T-helper 17 cell (primary cell): ENCODE data around the gene ZNF445. TPM values are rescaled to one million over a fixed set of nuclear protein-coding genes. Genes with fewer than 3 reads are reported as not detected.
"Not testable (repeated sequence)": the region's sequence is repeated elsewhere in the genome, so short reads cannot be mapped to it uniquely, and the experiment has no call there.

Source experiments
- ATAC-seq: fragments of 150-1000 bp; cut with Tn5 transposase; 2 replicates; pipeline ENCODE4 v1.10.0; 2021; ENCODE audit warnings: mild to moderate bottlenecking, moderate library complexity
- DNase-seq, 3 donors: peaks; one replicate each; pipeline versions ENCODE4 v3.0.0 to v3.0.0-alpha.2; 2020 to 2021
- H3K9me3 ChIP-seq: one replicate; pipeline ENCODE4 v1.7.0; 2013; ENCODE audit warnings: low read length, mild to moderate bottlenecking; ENCODE audit not compliant: control insufficient read depth, poor library complexity, severe bottlenecking
- H3K27ac Mint-ChIP-seq: one replicate; pipeline ENCODE4 v1.8.0; 2022; ENCODE audit warnings: mild to moderate bottlenecking, moderate library complexity, mixed read lengths
- H3K27me3 Mint-ChIP-seq: one replicate; pipeline ENCODE4 v1.8.0; 2022; ENCODE audit warnings: mixed read lengths
- H3K36me3 Mint-ChIP-seq: one replicate; pipeline ENCODE4 v1.8.0; 2022; ENCODE audit warnings: low read depth, mixed read lengths
- H3K4me1 Mint-ChIP-seq: one replicate; pipeline ENCODE4 v1.8.0; 2022; ENCODE audit warnings: mild to moderate bottlenecking, mixed read lengths
- H3K4me3 Mint-ChIP-seq: one replicate; pipeline ENCODE4 v1.8.0; 2022; ENCODE audit warnings: mild to moderate bottlenecking, moderate library complexity, mixed read lengths
- total RNA-seq, 4 donors: library from RNA in 2 of 4; stranded (reverse) in 2 of 4; gene quantifications; one replicate each; pipeline ENCODE4 v1.2.3 and lab custom pipeline; 2022 to 2026

ZNF445 gene
- total RNA-seq, 2 donors from 2014 or later, result 9.7 to 10.6 TPM

DNA sequence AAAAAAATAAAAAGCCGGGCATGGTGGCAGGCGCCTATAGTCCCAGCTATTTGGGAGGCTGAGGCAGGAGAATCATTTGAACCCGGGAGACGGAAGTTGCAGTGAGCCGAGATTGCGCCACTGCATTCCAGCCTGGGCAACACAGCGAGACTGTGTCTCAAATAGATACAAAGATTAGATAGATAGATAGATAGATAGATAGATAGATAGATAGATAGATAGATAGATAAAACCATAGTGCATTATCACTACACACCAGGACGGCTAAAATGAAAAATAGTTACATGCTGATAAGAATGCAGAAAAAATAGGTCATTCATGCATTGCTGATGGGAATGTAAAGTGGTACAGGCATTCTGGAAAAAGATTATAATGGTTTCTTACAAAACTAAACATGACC lies 79.2 kb downstream of the ZNF445 start:
- H3K4me1 Mint-ChIP-seq, ATAC-seq, H3K27me3 Mint-ChIP-seq, H3K36me3 Mint-ChIP-seq, H3K27ac Mint-ChIP-seq, H3K4me3 Mint-ChIP-seq, H3K9me3 ChIP-seq, DNase-seq: not testable (repeated sequence)

DNA sequence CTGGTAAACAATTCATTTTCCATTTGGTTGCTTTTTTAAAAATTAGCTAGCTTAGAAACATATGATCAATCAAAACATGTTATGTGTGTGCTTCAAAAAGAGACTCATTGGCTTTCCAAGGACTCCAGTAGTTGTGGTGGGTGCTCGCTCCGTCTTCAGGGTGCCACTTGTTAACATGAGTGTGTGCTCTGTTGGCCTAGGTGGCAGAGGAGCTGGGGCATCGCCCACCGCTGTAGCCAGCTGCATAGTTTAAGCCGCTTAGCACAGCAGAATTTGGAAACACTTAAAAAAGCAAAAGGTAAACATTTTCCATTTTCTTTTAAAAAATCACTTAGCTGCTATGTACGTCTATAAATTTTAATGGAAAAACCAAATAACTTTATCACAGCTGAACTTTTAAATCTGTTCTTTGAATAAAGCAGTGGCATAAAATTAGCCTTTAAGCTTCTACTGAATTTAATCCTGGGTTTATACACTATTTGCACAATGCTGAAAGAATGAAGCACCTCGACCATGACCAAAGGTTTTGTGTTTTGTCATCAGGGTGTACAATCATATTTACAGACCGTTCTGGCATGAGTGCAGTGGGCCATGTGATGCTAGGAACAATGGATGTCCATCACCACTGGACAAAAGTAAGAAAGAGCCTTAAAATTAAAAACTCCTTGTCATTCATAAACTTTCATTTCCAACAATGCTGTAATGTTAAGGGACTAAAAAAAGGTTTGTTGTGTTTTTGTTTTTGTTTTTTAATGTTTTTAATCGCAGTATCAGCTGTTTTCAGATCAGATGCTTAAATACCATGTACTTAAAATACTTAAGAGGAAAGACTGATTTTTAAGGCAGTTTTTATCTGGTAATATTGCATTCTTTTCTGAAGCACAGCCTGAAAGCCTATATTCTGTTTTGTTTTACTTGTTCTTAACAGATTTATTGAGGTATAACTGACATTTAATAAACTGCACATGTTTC lies 81.0 kb downstream of the ZNF445 start:
- no peaks in the 10 kb centered on the region for H3K27me3 Mint-ChIP-seq
- ATAC-seq (no peak), DNase-seq (no peak)
- peaks cover 3% of the 10 kb centered on the region for H3K36me3 Mint-ChIP-seq
- no peak overlapping the region for H3K27ac Mint-ChIP-seq
- H3K4me3 Mint-ChIP-seq, result no peak overlapping the region
- H3K4me1 Mint-ChIP-seq, result no peaks in the 10 kb centered on the region
- no peaks in the 10 kb centered on the region for H3K9me3 ChIP-seq

DNA sequence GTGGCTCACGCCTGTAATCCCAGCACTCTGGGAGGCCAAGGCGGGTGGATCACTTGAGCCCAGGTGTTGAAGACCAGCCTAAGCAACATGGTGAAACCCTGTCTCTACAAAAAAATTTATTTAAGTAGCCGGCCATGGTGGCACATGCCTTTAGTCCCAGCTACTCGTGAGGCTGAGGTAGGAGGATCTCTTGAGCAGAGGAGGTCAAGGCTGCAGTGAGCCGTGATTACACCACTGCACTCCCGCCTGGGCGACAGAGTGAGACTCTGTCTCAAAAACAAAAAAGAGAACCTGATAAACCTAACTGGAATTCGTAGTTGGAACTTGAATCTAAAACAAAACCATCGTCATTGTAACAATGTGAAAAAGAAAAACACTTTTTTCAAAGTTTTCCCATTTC lies 81.8 kb downstream of the ZNF445 start:
- Mint-ChIP-seq H3K4me3 (no peak overlapping the region), H3K36me3 (peaks cover 3% of the 10 kb centered on the region), H3K27ac (no peak overlapping the region), H3K27me3 (no peaks in the 10 kb centered on the region), H3K4me1 (no peaks in the 10 kb centered on the region)
- no peaks in the 10 kb centered on the region for H3K9me3 ChIP-seq
- DNase-seq (no peak), ATAC-seq (no peak)

DNA sequence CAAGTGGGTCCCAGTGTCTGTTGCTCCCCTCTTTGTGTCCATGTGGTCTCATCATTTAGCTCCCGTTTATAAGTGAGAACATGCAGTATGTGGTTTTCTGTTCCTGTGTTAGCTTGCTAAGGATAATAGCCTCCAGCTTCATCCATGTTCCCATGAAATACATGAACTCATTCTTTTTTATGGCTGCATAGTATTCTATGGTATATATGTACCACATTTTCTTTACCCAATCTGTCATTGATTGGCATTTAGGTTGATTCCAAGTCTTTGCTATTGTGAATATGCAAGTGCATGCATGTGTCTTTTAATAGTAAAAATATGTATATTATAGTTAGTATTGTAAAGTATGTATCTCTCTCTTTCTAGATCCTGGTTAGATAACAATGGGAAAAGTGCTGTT lies 85.0 kb downstream of the ZNF445 start:
- no peak overlapping the region for H3K27ac Mint-ChIP-seq
- H3K4me1 Mint-ChIP-seq, result no peaks in the 10 kb centered on the region
- H3K4me3 Mint-ChIP-seq, result no peak overlapping the region
- ATAC-seq, result no peak
- H3K27me3 Mint-ChIP-seq, result no peaks in the 10 kb centered on the region
- H3K9me3 ChIP-seq, result no peaks in the 10 kb centered on the region
- no peaks in the 10 kb centered on the region for H3K36me3 Mint-ChIP-seq
- DNase-seq, result no peak

DNA sequence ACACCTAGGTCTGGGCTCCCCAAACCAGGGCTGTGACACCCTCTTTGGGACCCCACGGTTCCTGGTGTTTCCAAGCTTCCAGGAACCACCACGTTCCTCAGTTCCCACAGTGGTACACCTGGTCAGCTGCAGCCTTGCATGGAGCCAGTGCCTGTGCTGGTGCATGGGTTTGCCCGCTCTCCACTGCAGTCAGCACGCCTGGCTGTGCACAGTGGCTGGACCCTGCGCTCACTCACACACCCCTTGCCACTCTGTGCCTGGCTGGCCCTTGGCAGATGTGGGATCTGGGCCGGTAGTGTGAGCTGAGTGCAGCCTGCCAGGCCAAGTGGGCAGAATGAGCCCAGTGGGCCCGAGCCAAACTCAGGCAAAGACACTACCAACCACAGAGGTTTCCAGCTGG lies 90.1 kb downstream of the ZNF445 start:
- ATAC-seq (no peak), DNase-seq (no peak)
- no peaks in the 10 kb centered on the region for H3K9me3 ChIP-seq
- no peaks in the 10 kb centered on the region for H3K4me1 Mint-ChIP-seq
- H3K4me3 Mint-ChIP-seq, result no peak overlapping the region
- no peaks in the 10 kb centered on the region for H3K36me3 Mint-ChIP-seq
- no peak overlapping the region for H3K27ac Mint-ChIP-seq
- H3K27me3 Mint-ChIP-seq, result no peaks in the 10 kb centered on the region

Other genes with a start within 250 kb of the ZNF445 start
- not detected for gene TOPAZ1, start 235.8 kb downstream of the ZNF445 start, total RNA-seq
- 1 to 10 TPM; 6.3 to 9.4 TPM for gene TCAIM, start 138.9 kb downstream of the ZNF445 start, total RNA-seq
- 1 to 10 TPM in 1 of 2 donors, under 1 TPM in 1; 0.81 to 1.7 TPM for gene ZKSCAN7, start 77.5 kb upstream of the ZNF445 start, total RNA-seq
- under 1 TPM in 1 of 2 donors, not detected in 1; 0.20 TPM for gene ZNF660, start 107.3 kb upstream of the ZNF445 start, total RNA-seq
- gene ZNF197, start 147.4 kb upstream of the ZNF445 start, total RNA-seq, result 1 to 10 TPM; 5.0 to 6.3 TPM
- 1 to 10 TPM in 1 of 2 donors, under 1 TPM in 1; 0.62 to 1.6 TPM for gene ZNF35, start 171.1 kb upstream of the ZNF445 start, total RNA-seq
- gene ZNF502, start 235.0 kb upstream of the ZNF445 start, total RNA-seq, result 1 to 10 TPM in 1 of 2 donors, under 1 TPM in 1; 0.91 to 2.2 TPM